Measurements from ENCODE around the gene RAB36.

Gene RAB36

DNA sequence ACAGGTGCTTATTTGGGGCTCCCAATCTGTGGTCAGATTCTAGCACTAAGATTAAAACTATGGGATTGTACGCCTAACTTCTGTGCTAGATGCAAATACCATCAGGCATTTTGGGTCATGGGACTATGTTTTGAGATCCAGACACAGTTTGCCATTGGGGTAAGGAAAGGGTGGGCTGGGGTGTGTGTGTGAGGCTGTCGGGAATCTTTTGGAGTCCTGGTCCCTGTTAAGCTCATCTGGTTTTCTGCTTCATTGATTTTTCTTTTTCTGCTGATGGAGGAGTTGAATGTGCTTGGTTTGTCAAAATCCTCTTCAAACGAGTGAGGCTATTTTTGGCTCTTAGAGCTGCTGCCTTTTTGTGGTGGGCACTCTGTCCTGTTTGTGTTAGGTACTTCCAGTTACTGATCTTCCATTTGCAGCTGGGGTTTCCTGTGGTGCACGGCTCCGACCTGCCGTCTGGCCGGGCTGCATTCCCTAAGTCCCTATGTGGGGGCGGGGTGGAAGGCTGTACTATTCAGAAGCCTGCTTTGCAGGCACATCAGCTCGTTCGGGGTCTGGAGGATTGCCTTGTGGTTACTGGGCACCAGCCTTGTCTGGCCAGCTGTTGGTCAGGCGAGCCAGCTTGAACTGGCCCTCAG, 37.9 kb downstream of the RAB36 start:
- ATAC-seq = no peak

DNA sequence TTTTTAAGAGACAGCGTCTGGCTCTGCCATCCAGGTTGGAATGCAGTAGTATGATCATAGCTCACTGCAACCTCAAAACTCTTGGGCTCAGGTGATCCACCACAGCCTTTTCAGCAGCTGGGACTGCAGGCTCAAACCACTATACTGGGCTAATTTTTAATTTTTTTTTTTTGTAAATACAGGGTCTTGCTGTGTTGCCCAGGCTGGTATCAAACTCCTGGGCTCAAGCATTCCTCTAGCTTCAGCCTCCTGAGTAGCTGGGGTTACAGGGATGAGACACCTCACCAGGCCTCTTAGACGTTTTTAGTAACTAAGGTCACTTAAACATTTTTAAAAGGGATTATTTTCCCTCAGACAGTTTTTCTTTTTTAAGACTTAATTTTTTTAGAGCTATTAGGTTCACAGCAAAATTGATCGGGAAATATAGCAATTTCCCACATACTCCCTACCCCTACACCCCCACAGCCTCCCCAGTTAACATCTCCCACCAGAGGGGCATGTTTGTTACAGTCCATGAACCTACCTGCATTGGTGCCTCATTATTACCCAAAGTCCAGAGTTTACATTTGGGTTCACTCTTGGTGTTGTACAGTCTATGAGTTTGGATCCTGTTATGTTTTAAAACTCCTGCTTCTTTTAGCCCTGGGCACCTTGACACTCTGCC, 39.0 kb downstream of the RAB36 start:
- no peak for ATAC-seq

DNA sequence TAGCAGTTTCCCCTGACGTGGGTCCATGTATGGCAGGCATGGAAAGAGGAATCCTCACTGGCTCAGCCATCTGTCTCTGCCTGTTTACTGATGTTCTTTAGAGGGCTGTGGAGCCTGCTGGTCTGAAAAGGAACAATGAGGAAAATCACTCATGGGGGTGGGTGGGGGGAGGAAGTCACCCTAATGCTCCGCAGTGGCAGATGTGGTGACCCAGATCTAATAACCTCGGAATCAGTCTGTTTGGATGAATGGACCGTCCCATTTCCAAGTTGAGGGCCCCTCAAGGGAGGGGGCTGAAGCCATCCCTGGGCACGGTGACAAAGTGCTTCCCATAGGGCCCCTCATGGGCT, 39.5 kb downstream of the RAB36 start:
- ATAC-seq = no peak

DNA sequence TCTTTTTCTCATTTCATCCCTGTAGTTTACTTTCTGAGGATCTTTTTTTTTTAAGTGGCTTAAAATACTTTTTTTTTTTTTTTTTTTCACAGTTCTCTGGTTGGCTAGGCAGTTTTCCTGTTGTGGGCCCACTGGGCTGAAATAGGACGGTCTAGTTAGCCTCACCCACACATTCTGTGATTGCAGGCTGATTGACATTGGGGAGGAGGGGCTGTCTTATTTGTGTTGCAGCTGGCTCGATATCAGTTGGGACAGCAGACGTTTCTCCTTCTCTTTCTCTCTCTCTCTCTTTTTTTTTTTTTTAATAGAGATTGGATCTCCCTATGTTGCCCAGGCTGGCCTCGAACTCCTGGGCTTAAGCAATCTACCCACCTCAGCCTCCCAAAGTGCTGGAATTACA, 41.9 kb downstream of the RAB36 start:
- no peak for ATAC-seq

DNA sequence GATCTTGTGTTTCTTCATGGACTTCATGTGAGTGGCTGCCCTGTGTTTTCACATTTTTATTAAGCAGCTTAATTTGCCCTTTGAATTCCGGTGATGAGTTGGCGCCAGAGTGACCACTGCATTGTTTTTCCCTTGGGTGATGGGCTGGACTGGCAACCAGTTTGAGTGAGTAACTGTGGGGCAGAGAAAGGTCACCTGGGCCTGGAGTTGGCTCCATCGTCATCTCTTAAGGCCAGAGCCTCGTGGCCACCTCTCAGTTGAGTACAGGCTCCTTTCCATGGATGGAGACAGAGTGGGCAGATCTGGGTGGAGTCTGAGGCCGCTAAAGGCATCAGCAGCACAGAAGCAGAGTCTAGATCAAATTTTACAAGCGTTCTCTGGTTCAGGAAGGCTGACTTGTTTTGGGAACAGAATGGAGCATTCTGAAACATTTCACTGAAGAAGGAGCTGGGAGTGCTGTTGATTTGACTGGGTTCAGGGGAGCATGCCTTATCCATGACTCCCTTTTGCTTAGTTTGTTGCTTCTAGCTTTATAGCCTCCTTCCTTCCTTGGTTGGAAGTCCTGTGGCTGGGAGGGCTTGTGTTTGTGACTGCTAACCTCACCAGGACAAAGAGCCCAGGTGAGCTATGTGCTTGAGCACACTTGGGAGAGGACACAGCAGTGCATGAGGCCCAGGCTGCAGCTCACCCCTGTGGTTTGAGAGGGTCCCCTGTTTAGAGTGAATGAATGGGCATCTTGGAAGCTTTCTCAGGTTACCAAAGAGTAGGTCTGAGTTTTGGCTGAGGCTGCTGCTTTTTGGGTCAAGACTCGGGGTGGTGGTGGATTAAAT, 42.8 kb downstream of the RAB36 start:
- ATAC-seq = no peak

DNA sequence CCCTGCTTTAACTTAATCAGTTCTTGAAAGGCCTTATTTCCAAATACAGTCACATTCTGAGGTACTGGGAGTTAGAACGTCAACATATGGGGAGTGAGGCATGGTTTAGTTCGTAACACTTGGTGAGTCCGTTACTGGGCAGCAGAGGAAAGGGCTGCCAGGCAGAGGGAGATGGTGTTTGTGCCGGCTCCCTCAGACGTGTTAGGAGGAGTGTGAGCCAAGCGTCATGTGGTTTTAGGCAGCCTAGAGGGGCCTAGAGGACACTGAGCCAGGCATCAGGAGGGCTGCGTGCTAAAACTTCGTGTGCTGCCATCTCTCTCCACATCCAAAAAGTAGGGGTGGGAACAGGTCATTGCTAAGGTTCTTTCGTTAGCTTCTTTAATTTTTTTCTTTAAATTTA, 45.2 kb downstream of the RAB36 start:
- no peak for ATAC-seq

DNA sequence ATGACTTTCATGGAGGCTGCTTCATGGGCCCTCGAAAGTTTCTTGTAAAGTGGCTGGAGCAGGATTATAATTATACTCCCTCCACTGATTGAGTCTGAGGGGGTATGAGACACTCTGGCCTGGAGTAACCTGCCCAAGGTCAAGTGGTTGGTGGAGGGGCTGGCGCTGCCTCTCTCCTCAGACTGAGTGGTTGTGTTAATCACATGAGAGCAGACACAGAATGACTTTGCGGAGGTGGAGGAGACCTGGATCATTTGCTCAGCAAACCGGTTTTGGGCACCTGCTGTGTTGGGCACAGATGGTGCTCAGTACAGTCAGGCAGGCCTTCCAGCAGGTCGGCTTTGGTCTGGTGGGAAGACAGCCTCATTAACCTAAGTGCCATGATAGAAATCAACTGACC, 46.9 kb downstream of the RAB36 start:
- ATAC-seq = no peak

DNA sequence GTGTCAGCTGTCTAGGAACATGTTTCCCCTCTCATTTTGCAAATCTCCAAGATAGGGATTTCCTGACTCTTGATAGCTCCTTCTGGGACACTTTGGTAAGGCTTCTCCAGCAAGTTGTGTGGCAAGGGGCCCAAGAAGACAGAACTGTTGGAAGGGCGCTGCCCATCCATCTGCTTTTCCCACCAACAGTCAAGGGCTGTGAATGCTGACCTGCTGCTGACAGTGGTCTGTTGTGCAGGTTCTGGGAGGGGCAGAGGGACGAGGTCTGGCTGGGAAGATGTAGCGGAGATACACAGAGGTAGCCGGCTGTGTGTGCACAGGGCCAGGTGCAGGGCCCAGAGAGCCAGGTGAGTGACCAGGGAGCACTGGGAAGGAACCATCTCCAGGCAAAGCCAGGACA, 47.3 kb downstream of the RAB36 start:
- no peak for ATAC-seq

DNA sequence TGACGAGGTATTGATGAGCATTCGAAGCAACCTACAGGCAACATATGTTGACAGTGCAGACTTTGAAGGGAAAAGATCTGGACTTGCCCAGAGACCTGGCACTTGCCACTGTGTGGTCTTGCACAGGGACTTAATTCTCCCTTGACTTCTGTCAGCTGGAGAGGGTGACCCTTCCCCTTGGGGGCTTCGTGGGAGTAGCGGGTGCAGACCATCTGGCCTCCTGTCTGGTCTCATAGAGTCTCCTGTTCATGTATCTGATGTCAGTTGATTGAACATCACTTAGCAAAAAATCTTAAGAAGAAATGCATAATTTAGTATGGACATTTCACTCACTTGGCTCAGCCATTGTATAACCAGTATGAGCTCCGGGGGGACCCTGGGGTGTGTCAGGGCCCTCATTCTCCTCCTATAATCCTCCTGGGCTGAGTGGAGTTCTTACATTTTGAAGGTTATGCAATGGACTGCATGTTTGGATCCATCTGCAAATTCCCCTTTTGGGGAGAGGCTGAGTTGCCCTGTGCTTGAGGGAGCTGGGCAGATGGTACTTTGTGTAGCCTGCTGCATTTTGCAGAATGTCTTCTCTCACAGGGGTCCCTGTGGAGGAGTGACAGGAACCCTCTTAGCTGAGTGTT, 48.0 kb downstream of the RAB36 start:
- ATAC-seq = no peak

DNA sequence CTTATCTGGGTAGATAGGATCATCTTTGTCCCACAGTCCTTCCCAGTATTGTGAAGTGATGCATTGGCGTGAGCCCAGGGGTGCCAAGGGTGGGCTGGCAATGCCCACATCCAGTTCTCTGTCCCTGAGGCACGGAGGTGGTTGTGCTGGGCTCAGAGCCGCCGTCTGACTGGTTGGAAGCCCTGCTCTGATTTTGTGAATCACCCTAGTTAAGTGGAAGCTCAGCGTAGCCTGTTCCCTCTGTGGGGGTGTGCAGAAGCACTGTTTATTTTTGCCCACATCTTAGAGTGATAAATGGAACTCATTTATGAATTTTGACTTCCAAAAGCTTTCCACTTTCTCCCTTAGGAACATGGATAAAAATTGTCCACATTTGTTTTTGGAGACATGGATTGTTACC, 48.6 kb downstream of the RAB36 start:
- no peak for ATAC-seq

DNA sequence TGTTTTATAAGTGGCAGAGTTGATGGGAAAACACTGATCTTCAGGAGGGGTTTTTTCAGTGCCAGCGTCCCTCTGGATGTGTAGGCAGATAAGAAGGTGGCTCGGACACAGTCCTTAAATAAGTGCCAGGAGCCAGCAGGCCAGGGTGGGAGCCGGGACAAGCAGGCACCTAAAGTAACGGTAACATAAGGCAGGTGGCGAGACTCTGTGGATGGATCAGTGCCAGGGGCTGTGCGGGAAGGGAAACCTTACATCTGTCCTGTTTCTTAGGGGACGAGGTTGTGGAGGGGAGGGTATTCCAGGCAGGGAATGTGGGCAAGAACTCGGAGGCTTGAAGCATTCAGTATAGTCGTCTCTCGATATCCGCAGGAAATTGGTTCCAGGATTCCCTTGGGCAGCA, 50.9 kb downstream of the RAB36 start:
- ATAC-seq = no peak

DNA sequence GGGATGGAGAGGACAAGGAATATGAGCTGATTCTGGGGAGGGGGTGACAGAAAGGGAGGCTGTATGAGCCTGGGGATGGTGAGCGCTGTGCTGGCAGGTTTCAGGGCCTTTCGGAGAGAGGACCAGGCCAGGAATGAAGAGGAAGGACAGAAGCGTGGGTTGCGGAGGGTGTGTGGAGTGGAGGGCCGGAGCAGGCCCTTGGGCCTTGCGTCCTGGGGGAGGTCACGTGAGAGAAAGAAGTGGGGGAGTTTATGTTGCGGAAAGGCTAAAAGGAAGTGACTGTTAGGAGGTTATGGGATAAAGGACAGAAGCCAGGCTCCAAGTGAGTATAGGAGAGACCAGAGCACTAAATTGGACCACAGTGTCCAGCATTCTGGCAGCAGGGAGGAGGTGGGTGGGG, 52.6 kb downstream of the RAB36 start:
- no peak for ATAC-seq

DNA sequence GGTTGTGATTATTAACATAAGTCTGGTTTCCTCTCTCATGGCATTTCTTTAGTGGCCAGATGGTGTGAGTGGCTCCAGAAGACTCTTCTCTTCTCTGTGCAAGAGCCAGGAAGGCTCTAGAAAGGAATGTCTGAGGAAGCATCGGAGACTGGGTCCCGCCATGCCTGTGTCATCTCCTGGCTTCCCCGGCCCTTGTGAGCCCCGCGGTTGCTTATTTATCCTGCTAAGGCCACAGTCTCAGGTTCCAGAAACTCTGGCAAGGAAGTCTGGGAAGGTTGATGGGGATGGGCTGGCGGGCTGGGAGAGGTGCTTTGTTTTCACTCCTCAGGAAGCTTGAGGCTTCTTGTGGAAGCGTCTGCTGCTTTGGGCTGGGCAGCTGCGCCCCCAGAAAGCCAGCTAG, 53.9 kb downstream of the RAB36 start:
- ATAC-seq = no peak

DNA sequence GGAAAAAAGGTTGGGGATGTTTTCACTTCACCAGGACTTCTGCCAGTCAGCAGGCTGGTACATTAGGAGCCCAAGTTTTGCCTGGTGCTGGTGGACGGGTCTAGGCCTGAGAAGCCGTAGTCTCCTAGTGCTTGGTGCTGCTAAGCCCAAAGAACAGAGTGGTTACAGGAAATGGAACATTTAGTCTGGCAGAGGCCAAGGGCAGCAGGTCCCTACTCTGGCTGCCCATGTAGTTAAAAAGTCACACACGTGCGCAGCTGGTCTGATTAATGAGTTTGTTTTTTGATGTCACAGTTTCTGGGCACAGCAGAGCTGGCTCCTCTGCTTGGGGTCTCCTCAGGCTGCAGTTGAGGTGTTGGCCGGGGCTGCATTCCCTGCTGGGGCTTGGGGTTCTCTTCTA, 55.6 kb downstream of the RAB36 start:
- no peak for ATAC-seq

DNA sequence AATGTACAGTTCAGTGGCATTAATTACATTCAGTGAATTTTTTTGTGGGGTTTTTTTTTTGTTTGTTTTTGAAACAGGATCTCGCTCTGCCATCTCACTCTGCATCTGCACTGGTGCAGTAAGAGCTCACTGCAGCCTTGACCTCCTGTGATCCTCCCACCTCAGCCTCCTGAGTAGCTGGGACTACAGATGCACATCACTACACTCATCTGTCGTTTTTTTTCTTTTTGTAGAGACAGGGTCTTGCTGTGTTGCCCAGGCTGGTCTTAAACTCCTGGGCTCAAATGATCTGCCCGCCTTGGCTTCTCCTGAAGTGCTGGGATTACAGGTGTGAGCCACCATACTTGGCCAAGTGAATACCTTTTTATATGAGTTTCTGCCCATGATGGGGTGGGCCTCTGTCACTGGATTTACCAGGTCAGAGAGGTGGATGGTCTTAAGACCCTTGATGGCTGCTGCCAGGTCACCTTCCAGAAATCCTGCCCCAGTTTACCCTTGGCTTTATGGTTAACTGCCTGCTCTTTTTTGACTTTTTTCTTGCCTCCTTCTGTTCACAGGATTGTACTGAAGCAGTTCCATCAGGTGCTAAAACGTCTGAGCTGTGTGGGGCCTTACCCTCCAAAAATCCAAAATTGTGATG, 57.7 kb downstream of the RAB36 start:
- no peak for ATAC-seq

DNA sequence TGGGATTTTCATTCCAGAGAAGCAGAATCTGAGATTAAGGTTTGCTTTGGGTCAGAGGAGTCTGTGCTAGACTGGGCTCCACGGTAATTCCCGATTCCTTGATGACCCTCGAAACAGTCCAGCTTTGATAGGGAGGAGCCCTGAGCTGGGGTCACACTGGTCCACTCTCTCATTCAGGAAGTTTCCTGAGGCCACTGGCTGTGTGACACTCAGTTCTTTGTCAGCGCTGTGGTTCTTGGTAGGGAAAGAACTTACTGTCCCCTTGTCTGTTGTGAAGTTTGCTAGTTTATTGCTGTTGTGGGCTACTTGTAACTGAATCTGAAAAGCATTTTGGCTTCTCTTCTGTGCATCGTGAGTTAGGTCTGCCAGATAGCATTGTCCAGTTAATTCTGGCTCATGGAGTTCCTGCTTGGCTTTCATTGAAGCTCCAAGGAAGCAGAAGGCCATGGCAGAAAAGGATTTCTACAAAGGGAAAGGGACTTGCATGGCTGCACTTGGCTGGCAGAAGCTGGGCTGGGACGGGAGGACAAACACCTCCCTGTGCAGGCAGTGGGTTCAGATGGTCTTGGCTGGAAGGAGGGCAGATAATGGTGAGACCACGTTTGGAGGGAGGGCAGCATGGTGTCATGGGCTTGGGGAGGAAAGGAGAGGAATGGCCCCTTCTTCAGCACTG, 58.3 kb downstream of the RAB36 start:
- no peak for ATAC-seq

DNA sequence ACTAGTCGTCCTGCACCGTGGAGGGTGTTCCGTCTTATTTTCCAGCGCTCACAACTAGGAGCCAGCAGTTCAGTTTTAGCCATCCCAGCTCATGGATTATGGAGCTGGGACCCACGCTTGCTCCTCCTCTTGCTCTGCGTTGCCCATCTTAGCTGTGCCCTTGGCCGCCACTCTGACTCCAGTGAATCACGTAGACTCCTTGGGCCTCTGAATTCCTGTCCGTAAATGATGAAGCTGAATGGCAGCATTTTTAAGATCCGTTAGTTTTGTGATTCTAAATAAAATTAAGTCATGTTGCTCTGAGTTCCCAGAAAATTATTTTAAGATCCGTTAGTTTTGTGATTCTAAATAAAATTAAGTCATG, 58.8 kb downstream of the RAB36 start:
- ATAC-seq = no peak

DNA sequence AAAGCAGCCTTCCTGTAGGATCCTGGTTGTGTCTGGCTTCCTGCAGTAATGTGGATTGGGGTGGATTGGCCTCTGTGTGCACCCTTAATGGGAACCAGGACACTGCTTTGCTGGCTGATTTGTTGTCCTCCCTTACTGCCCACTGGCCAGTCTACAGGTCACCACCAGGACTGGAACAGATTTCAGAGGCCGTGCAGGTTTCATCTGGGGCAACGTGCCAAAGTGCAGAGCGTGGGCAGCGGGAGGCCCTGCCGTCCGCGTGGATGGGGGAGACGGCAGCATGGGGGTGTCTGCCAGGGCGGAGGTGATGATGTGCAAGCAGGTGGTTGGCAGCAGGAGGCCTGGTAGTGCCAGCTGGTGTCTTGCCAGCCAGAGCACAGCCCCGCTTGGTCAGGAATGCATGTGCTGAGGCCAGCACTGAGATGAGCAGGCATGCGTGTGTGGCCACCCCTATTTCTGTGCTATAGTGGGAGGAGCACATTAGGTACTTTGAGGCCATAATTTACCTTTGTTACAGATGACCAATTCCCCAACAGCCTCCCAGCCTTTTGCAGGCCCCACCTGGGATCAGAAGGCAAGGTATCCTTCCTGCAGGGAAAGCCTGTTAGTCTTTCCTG, 59.4 kb downstream of the RAB36 start:
- no peak for ATAC-seq

DNA sequence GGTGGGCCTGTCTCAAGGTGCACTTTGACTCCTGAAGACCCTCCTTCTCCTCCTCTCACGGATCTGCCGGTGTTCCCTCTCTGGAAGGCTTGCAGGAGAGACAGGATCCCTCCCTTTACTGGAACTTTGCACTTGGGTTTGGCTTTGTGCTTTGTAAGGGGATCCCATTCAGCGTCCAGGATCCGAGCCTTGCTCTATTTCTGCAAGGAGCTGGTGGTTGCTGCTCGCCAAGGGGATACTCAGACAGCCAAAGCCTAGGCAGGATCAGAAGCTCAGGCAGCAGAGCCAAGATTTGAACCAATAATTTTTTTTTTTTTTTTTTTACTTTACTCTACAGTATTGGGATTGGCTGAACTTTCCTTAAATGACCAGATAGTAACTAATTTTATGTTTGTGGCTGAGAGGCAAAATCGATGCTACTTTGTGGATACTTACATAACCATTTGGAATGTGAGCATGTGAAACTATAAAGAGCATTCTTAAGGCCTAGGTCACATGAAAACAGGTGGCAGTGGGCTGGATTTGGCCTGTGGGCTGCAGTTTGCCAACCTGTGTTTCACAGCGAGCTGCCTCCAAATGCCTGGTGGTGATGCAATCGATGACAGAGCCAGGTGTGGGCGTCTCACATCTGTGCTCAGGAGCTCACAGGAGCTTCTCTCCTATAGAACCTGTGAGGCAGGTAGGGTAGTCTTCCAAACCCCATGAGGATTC, 60.2 kb downstream of the RAB36 start:
- ATAC-seq = no peak

DNA sequence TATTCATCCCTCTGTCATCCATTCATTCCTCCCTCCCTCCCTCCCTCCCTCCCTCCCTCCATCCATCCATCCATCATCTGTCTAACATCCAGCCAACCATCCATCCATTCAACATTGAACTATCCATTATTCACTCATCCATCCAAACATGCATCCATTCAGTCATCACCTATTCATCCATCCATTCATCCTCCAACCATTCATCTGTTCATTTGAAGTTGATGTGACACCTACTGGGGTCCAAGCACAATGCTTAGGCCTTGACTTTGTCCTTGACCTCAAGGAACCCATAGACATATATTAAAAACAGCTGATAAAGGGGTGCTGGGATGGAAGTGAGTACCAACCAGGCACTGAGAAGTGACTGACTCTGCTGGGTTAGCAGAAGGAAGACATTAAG, 61.6 kb downstream of the RAB36 start:
- ATAC-seq = no peak

DNA sequence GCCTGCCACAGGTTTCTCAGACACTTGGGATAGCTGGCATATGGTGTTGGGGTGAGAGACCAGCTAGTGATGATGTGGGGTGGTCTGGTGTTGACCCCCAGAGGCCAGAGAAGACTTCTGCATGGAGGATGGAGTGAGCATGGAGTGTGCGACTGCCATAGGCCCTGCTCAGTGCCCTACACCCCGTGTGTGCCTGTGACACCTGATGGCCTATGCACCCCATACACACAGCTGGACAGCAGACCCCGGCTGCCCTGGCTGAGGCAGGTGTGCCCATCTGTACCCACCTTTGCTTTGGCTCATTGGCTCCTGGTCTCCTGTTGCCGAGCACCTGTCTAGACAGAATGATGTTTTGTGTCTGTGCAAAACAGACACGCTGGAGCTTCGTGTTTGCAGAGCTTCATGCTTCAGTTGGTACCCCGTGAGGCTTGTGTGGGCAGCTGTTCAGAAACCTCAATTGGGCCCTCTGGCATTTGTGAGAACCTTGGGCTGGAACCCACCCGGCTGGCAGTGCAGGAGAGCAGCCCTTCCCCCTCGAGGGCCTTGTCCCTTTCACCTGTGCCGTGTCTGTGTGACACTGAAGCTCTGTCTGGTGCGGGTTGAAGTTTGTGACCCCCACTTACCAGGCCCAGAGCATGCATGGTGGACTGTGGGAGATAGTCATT, 62.6 kb downstream of the RAB36 start:
- ATAC-seq = no peak

All from activated CD4-positive, CD25-positive, alpha-beta regulatory T cell treated with anti-CD3 and anti-CD28 coated beads, Interleukin-2, amount 50 U/mL, for 24 hours (primary cell).